ENCODE data around the gene INTS4.
"Not testable (repeated sequence)": the region's sequence is repeated elsewhere in the genome, so short reads cannot be mapped to it uniquely, and the experiment has no call there.

The INTS4 gene

GRCh38 chr11:78032090-78032489, 37.6 kb upstream of the INTS4 start:
- no peaks in the 10 kb centered on the region for H3F3A ChIP-seq (ENCODE audit: control insufficient read depth, insufficient read depth)
- no peak overlapping the region for H3K4me3 ChIP-seq (ENCODE audit: low read length)
- no peak overlapping the region for H3K4me2 ChIP-seq (ENCODE audit: low read length)
- TF ChIP-seq EZH2phosphoT487 (IDR thresholded peaks at IDR 0.05; ENCODE audit: borderline replicate concordance, low read length) (no peak), CTCF (IDR thresholded peaks at IDR 0.05; ENCODE audit: low read depth, low read length, poor library complexity, severe bottlenecking) (no peak)
- H3K27me3 ChIP-seq (ENCODE audit: control insufficient read depth, low read length): 0 out of 2 replicates have a peak, but pooled peaks cover 2% of the 10 kb centered on the region
- H3K79me2 ChIP-seq (ENCODE audit: control insufficient read depth, low read length): no peaks in the 10 kb centered on the region
- H3K9me2 ChIP-seq (replicated peaks; ENCODE audit: control insufficient read depth, low read length): no peaks in the 10 kb centered on the region
- no peaks in the 10 kb centered on the region for H4K20me1 ChIP-seq (ENCODE audit: control insufficient read depth, insufficient read depth, low read depth, low read length)
- H3K9me3 ChIP-seq (ENCODE audit: control insufficient read depth, insufficient read depth, low read length): no peaks in the 10 kb centered on the region
- H3K27ac ChIP-seq (ENCODE audit: low read depth, low read length): no peak overlapping the region
- H3K36me3 ChIP-seq (ENCODE audit: control insufficient read depth, low read length): no peaks in the 10 kb centered on the region
- H3K4me1 ChIP-seq (ENCODE audit: control insufficient read depth, low read length): no peaks in the 10 kb centered on the region

- H4K20me1 ChIP-seq (ENCODE audit: control insufficient read depth, insufficient read depth, low read depth, low read length): no peaks in the 10 kb centered on the region
- no peaks in the 10 kb centered on the region for H3K4me1 ChIP-seq (ENCODE audit: control insufficient read depth, low read length)
- H3K4me2 ChIP-seq (ENCODE audit: low read length): no peak overlapping the region
Observed at GRCh38 chr11:78031629-78032028, 37.2 kb upstream of the INTS4 start.

GRCh38 chr11:78030429-78031325, 36.2 kb upstream of the INTS4 start:
- H3K79me2 ChIP-seq (ENCODE audit: control insufficient read depth, low read length): no peaks in the 10 kb centered on the region
- no peak overlapping the region for H3K4me2 ChIP-seq (ENCODE audit: low read length)
- H4K20me1 ChIP-seq (ENCODE audit: control insufficient read depth, insufficient read depth, low read depth, low read length): no peaks in the 10 kb centered on the region
- 0 out of 2 replicates have a peak, but pooled peaks cover 2% of the 10 kb centered on the region for H3K27me3 ChIP-seq (ENCODE audit: control insufficient read depth, low read length)
- H3F3A ChIP-seq (ENCODE audit: control insufficient read depth, insufficient read depth): no peaks in the 10 kb centered on the region
- H3K9me3 ChIP-seq (ENCODE audit: control insufficient read depth, insufficient read depth, low read length): no peaks in the 10 kb centered on the region
- H3K27ac ChIP-seq (ENCODE audit: low read depth, low read length): no peak overlapping the region
- no peak for TF ChIP-seq EZH2phosphoT487 (IDR thresholded peaks at IDR 0.05; ENCODE audit: borderline replicate concordance, low read length)
- no peaks in the 10 kb centered on the region for H3K4me1 ChIP-seq (ENCODE audit: control insufficient read depth, low read length)
- no peak overlapping the region for H3K4me3 ChIP-seq (ENCODE audit: low read length)
- H3K36me3 ChIP-seq (ENCODE audit: control insufficient read depth, low read length): no peaks in the 10 kb centered on the region
- no peaks in the 10 kb centered on the region for H3K9me2 ChIP-seq (replicated peaks; ENCODE audit: control insufficient read depth, low read length)

More at GRCh38 chr11:78031629-78032028, 37.2 kb upstream of the INTS4 start:
- Histone ChIP-seq H3K27me3 (ENCODE audit: control insufficient read depth, low read length) (0 out of 2 replicates have a peak, but pooled peaks cover 2% of the 10 kb centered on the region), H3K79me2 (ENCODE audit: control insufficient read depth, low read length) (no peaks in the 10 kb centered on the region), H3K4me3 (ENCODE audit: low read length) (no peak overlapping the region), H3K27ac (ENCODE audit: low read depth, low read length) (no peak overlapping the region), H3K9me2 (replicated peaks; ENCODE audit: control insufficient read depth, low read length) (no peaks in the 10 kb centered on the region), H3F3A (ENCODE audit: control insufficient read depth, insufficient read depth) (no peaks in the 10 kb centered on the region), H3K9me3 (ENCODE audit: control insufficient read depth, insufficient read depth, low read length) (no peaks in the 10 kb centered on the region), H3K36me3 (ENCODE audit: control insufficient read depth, low read length) (no peaks in the 10 kb centered on the region)
- TF ChIP-seq CTCF (IDR thresholded peaks at IDR 0.05; ENCODE audit: low read depth, low read length, poor library complexity, severe bottlenecking): no peak

- not testable (repeated sequence) for H3K4me3 ChIP-seq (ENCODE audit: low read length); H3K4me1 ChIP-seq (ENCODE audit: control insufficient read depth, low read length); H3K4me2 ChIP-seq (ENCODE audit: low read length); H3K27ac ChIP-seq (ENCODE audit: low read depth, low read length); H3F3A ChIP-seq (ENCODE audit: control insufficient read depth, insufficient read depth); H3K9me2 ChIP-seq (replicated peaks; ENCODE audit: control insufficient read depth, low read length); H3K79me2 ChIP-seq (ENCODE audit: control insufficient read depth, low read length); H3K9me3 ChIP-seq (ENCODE audit: control insufficient read depth, insufficient read depth, low read length); H4K20me1 ChIP-seq (ENCODE audit: control insufficient read depth, insufficient read depth, low read depth, low read length); H3K27me3 ChIP-seq (ENCODE audit: control insufficient read depth, low read length); H3K36me3 ChIP-seq (ENCODE audit: control insufficient read depth, low read length)
Observed at GRCh38 chr11:78028423-78028822, 34.0 kb upstream of the INTS4 start.
